RWPE2 (cell line): ENCODE measurements around the gene FAM181A.

Experiments used
- ATAC-seq: fragments of 200-7000 bp; cut with Tn5 transposase; 3 replicates; pipeline ENCODE4 v1.9.1; 2021; ENCODE audit warnings: low read depth
- DNase-seq: peaks from one replicate; pipeline ENCODE4 v3.0.0-alpha.2; 2020; ENCODE audit warnings: low spot score
- H3K27ac ChIP-seq: fragments of 450-650 bp; 2 replicates; pipeline ENCODE4 v1.5.1; 2017; ENCODE audit warnings: mild to moderate bottlenecking; ENCODE audit not compliant: poor library complexity, severe bottlenecking
- H3K27me3 ChIP-seq: fragments of 250-450 bp; sonication (Bioruptor Pico); 2 replicates; pipeline ENCODE4 v1.5.1; 2021; ENCODE audit warnings: mild to moderate bottlenecking, moderate library complexity; ENCODE audit not compliant: insufficient read depth, poor library complexity, severe bottlenecking
- H3K36me3 ChIP-seq: fragments of 250-450 bp; sonication (Bioruptor Pico); 2 replicates; pipeline ENCODE4 v1.5.1; 2020; ENCODE audit warnings: low read depth, mild to moderate bottlenecking, moderate library complexity
- H3K4me1 ChIP-seq: fragments of 250-450 bp; sonication (Bioruptor Pico); 2 replicates; pipeline ENCODE4 v1.5.1; 2021; ENCODE audit warnings: mild to moderate bottlenecking, moderate library complexity; ENCODE audit not compliant: insufficient read depth, poor library complexity, severe bottlenecking
- H3K4me3 ChIP-seq: fragments of 250-450 bp; sonication (Bioruptor Pico); 2 replicates; pipeline ENCODE4 v1.5.1; 2021; ENCODE audit warnings: mild to moderate bottlenecking, moderate library complexity; ENCODE audit not compliant: severe bottlenecking
- H3K9me3 ChIP-seq: fragments of 250-450 bp; sonication (Bioruptor Pico); 2 replicates; pipeline ENCODE4 v1.5.1; 2021; ENCODE audit warnings: mild to moderate bottlenecking, moderate library complexity; ENCODE audit not compliant: severe bottlenecking
- CTCF ChIP-seq: fragments of 450-650 bp; IDR thresholded peaks from one replicate; pipeline ENCODE4 v1.5.1; 2017; ENCODE audit warnings: mild to moderate bottlenecking, moderate library complexity; ENCODE audit not compliant: poor library complexity, severe bottlenecking

The FAM181A gene

GRCh38 chr14:93956514-93957332, 29.6 kb downstream of the FAM181A start:
- DNase-seq, result no peak
- no peak for TF ChIP-seq CTCF
- Histone ChIP-seq H3K36me3 (no peaks in the 10 kb centered on the region), H3K27ac (no peak overlapping the region), H3K27me3 (no peaks in the 10 kb centered on the region), H3K9me3 (no peaks in the 10 kb centered on the region), H3K4me3 (no peak overlapping the region), H3K4me1 (peaks cover 20% of the 10 kb centered on the region)
- no peak for ATAC-seq

GRCh38 chr14:93957333-93957710, 30.2 kb downstream of the FAM181A start:
- Histone ChIP-seq H3K4me3 (no peak overlapping the region), H3K9me3 (no peaks in the 10 kb centered on the region)

GRCh38 chr14:93957751-93958566, 30.8 kb downstream of the FAM181A start:
- no peak overlapping the region for H3K4me3 ChIP-seq
- ATAC-seq (no peak), DNase-seq (no peak)
- H3K36me3 ChIP-seq, result no peaks in the 10 kb centered on the region
- H3K4me1 ChIP-seq, result peaks cover 20% of the 10 kb centered on the region
- H3K9me3 ChIP-seq, result no peaks in the 10 kb centered on the region
- H3K27ac ChIP-seq, result no peak overlapping the region
- TF ChIP-seq CTCF, result no peak
- H3K27me3 ChIP-seq, result no peaks in the 10 kb centered on the region

More at GRCh38 chr14:93957333-93957710, 30.2 kb downstream of the FAM181A start:
- TF ChIP-seq CTCF, result no peak
- peaks cover 20% of the 10 kb centered on the region for H3K4me1 ChIP-seq
- H3K27me3 ChIP-seq, result no peaks in the 10 kb centered on the region
- DNase-seq (no peak), ATAC-seq (no peak)
- H3K36me3 ChIP-seq, result no peaks in the 10 kb centered on the region
- no peak overlapping the region for H3K27ac ChIP-seq

GRCh38 chr14:93958567-93959238, 31.6 kb downstream of the FAM181A start:
- H3K27me3 ChIP-seq, result no peaks in the 10 kb centered on the region
- H3K36me3 ChIP-seq, result no peaks in the 10 kb centered on the region
- ATAC-seq, result no peak
- peaks cover 20% of the 10 kb centered on the region for H3K4me1 ChIP-seq
- DNase-seq, result no peak
- H3K27ac ChIP-seq, result peak overlapping the region; percentile 68
- no peak overlapping the region for H3K4me3 ChIP-seq
- no peak for TF ChIP-seq CTCF
- H3K9me3 ChIP-seq, result no peaks in the 10 kb centered on the region
